Panc1 (cell line): Measurements from ENCODE around the gene ANP32A. TPM values are rescaled to one million over a fixed set of nuclear protein-coding genes. Genes with fewer than 3 reads are reported as not detected.

Experiments used
- ATAC-seq: fragments of 200-7000 bp; cut with Tn5 transposase; 2 replicates; pipeline ENCODE4 v1.9.1; 2020; ENCODE audit warnings: mild to moderate bottlenecking, moderate library complexity
- BruUV-seq: library from RNA; stranded (reverse); fragments of 400-500 nt; replicated peaks from 2 replicates; lab custom pipeline; 2021; lab: Mats Ljungman, UMichigan
- CTCF ChIA-PET: fragments of 300-600 bp; sonication (Branson Sonifier 250); formaldehyde crosslinking; loops from one replicate; lab custom pipeline; 2022; ENCODE audit warnings: antibody characterized with exemption; lab: Charles Lee
- POLR2A ChIA-PET: fragments of 300-600 bp; sonication (Branson Sonifier 250); formaldehyde crosslinking; loops from one replicate; lab custom pipeline; 2022; ENCODE audit warnings: antibody characterized with exemption; lab: Charles Lee
- DNase-seq: peaks from one replicate; pipeline ENCODE4 v3.0.0-alpha.2; 2010; ENCODE audit warnings: low read depth, low spot score
- H3K27ac ChIP-seq: 2 replicates; pipeline ENCODE4 v1.5.1; 2011; ENCODE audit warnings: mild to moderate bottlenecking, low read length, inconsistent platforms
- H3K27me3 ChIP-seq: fragments of 200-500 bp; sonication (Bioruptor generic); 2 replicates; pipeline ENCODE4 v1.6.0; 2014; ENCODE audit warnings: low read length, inconsistent platforms; ENCODE audit not compliant: control insufficient read depth, insufficient read depth
- H3K36me3 ChIP-seq: fragments of 200-500 bp; sonication (Bioruptor generic); 2 replicates; pipeline ENCODE4 v1.5.1; 2014; ENCODE audit warnings: inconsistent platforms, mild to moderate bottlenecking, low read length, moderate library complexity; ENCODE audit not compliant: control insufficient read depth, insufficient read depth
- H3K4me1 ChIP-seq: 2 replicates; pipeline ENCODE4 v1.5.1; 2011; ENCODE audit warnings: inconsistent platforms, mild to moderate bottlenecking, low read length, moderate library complexity; ENCODE audit not compliant: control insufficient read depth, insufficient read depth
- H3K4me3 ChIP-seq, 2 experiments: 2 replicates each; pipeline ENCODE4 v1.5.1; 2011 to 2012; ENCODE audit warnings: low read depth in 2 of 2, low read length in 2 of 2, mild to moderate bottlenecking in 2 of 2, inconsistent platforms in 1 of 2, moderate library complexity in 1 of 2
- H3K9me3 ChIP-seq: fragments of 200-500 bp; sonication (Bioruptor generic); 2 replicates; pipeline ENCODE4 v1.5.1; 2014; ENCODE audit warnings: low read depth, mild to moderate bottlenecking, inconsistent platforms, low read length, moderate library complexity; ENCODE audit not compliant: control insufficient read depth, insufficient read depth
- POLR2AphosphoS5 ChIP-seq: IDR thresholded peaks from 2 replicates; pipeline ENCODE4 v1.6.1; 2012; ENCODE audit warnings: mild to moderate bottlenecking, low read depth, low read length, moderate library complexity
- SIN3A ChIP-seq: IDR thresholded peaks from 2 replicates; pipeline ENCODE4 v1.6.1; 2012; ENCODE audit warnings: low read depth, mild to moderate bottlenecking, low read length, moderate library complexity, borderline replicate concordance; ENCODE audit not compliant: insufficient read depth
- TCF7L2 ChIP-seq: IDR thresholded peaks from 2 replicates; pipeline ENCODE4 v1.6.1; 2011; ENCODE audit warnings: mild to moderate bottlenecking, low read depth, low read length, inconsistent platforms
- in situ Hi-C: cut with HindIII; loops from 2 replicates; pipeline ENCODE4 v1.10.0; 2016; ENCODE audit warnings: low sequenced_read_pairs, low pct_unique_long_range_greater_than_20kb
- intact Hi-C: fragments of 100-400 bp; cut with micrococcal nuclease; formaldehyde crosslinking; loops from one replicate; pipeline ENCODE4 v1.10.0; 2022; ENCODE audit not compliant: unreplicated experiment
- total RNA-seq: library from RNA; stranded (reverse); gene quantifications from one replicate; pipeline ENCODE4 v1.2.1, GENCODE V29; 2021; ENCODE audit not compliant: unreplicated experiment
- TF ChIP-seq, protein P1 (sequence below): fragments of 450-650 bp; IDR thresholded peaks from 2 replicates; pipeline ENCODE4 v1.5.1; 2017; ENCODE audit warnings: mild to moderate bottlenecking
- TF ChIP-seq, protein P2 (sequence below), 2 experiments: IDR thresholded peaks; 2 replicates each; pipeline ENCODE4 v1.6.1; 2011 to 2012; ENCODE audit warnings: low read depth in 2 of 2, control low read depth in 1 of 2, low read length in 1 of 2, mild to moderate bottlenecking in 1 of 2, moderate library complexity in 1 of 2; ENCODE audit not compliant: insufficient read depth in 1 of 2

Gene ANP32A
- total RNA-seq, 1 experiment from 2014 or later = 226 TPM

DNA sequence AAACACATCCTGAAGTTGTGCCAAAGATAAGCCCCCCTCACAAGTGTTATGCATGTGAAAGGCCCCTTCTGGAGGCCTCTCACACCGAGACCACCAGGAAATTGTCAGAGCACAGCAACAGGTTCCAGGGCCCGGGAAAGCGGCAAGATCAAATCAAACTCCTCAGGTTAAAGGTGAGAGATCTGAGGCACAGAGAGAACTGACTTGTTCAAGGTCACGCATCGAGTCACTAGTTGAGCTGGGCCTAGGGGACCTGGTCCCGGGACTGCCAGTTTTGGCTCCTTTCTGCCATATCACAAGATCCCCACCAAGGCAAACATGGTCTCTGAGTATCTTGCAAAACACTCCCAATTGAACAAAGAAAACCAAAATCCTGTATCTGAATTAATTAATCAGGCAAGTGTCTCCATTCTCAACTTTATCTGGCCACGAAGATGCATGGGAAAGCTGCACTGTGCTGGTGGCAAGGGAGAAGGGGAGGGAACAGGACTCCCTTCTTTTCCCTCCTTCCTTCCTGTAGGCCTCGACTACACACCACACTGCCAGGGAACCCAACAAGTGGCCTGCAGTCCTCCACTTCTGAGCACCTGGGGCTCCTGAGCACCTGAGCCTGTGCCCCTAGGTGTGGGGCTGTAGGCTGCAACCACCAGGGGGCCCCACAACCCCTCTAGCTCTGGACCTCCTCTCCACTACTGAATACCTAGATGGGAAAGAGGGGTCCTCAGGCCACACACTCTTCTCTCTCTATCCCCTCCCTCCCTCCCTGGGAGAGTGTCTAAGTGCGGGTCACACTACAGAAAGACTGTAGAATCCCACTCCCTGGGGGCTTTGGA, 37.3 kb downstream of the ANP32A start:
- H3K27ac ChIP-seq = no peak overlapping the region
- in situ Hi-C loops = no loop called here
- intact Hi-C loops = loop anchor here (5.0 kb wide), 1 partner anchor 94 kb away; no protein-coding TSS in a partner anchor
- ATAC-seq (peak; percentile 78), DNase-seq (peak; percentile 8)
- no TSS peak for BruUV-seq
- H3K4me1 ChIP-seq = peaks cover 7% of the 10 kb centered on the region
- ChIA-PET CTCF (interaction anchor here (0.6 to 1.8 kb wide), 4 partner anchors 16 to 567 kb away, joined by 3 to 8 read pairs (median 5); no protein-coding TSS in a partner anchor), POLR2A (no interaction called here)
- H3K36me3 ChIP-seq = peaks cover 32% of the 10 kb centered on the region
- H3K27me3 ChIP-seq = no peaks in the 10 kb centered on the region
- H3K4me3 ChIP-seq = no peak overlapping the region
- no peaks in the 10 kb centered on the region for H3K9me3 ChIP-seq
- TF ChIP-seq, protein P1, sequence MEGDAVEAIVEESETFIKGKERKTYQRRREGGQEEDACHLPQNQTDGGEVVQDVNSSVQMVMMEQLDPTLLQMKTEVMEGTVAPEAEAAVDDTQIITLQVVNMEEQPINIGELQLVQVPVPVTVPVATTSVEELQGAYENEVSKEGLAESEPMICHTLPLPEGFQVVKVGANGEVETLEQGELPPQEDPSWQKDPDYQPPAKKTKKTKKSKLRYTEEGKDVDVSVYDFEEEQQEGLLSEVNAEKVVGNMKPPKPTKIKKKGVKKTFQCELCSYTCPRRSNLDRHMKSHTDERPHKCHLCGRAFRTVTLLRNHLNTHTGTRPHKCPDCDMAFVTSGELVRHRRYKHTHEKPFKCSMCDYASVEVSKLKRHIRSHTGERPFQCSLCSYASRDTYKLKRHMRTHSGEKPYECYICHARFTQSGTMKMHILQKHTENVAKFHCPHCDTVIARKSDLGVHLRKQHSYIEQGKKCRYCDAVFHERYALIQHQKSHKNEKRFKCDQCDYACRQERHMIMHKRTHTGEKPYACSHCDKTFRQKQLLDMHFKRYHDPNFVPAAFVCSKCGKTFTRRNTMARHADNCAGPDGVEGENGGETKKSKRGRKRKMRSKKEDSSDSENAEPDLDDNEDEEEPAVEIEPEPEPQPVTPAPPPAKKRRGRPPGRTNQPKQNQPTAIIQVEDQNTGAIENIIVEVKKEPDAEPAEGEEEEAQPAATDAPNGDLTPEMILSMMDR = peak; percentile 80; the same call in 1 of the 2 replicates
- no peak for TF ChIP-seq TCF7L2
- no peak for TF ChIP-seq SIN3A
- TF ChIP-seq, protein P2, sequence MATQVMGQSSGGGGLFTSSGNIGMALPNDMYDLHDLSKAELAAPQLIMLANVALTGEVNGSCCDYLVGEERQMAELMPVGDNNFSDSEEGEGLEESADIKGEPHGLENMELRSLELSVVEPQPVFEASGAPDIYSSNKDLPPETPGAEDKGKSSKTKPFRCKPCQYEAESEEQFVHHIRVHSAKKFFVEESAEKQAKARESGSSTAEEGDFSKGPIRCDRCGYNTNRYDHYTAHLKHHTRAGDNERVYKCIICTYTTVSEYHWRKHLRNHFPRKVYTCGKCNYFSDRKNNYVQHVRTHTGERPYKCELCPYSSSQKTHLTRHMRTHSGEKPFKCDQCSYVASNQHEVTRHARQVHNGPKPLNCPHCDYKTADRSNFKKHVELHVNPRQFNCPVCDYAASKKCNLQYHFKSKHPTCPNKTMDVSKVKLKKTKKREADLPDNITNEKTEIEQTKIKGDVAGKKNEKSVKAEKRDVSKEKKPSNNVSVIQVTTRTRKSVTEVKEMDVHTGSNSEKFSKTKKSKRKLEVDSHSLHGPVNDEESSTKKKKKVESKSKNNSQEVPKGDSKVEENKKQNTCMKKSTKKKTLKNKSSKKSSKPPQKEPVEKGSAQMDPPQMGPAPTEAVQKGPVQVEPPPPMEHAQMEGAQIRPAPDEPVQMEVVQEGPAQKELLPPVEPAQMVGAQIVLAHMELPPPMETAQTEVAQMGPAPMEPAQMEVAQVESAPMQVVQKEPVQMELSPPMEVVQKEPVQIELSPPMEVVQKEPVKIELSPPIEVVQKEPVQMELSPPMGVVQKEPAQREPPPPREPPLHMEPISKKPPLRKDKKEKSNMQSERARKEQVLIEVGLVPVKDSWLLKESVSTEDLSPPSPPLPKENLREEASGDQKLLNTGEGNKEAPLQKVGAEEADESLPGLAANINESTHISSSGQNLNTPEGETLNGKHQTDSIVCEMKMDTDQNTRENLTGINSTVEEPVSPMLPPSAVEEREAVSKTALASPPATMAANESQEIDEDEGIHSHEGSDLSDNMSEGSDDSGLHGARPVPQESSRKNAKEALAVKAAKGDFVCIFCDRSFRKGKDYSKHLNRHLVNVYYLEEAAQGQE (IDR thresholded peaks at IDR 0.05; ENCODE audit: insufficient read depth in 1 of 2, low read depth in 2 of 2, low read length in 1 of 2) = no peak

DNA sequence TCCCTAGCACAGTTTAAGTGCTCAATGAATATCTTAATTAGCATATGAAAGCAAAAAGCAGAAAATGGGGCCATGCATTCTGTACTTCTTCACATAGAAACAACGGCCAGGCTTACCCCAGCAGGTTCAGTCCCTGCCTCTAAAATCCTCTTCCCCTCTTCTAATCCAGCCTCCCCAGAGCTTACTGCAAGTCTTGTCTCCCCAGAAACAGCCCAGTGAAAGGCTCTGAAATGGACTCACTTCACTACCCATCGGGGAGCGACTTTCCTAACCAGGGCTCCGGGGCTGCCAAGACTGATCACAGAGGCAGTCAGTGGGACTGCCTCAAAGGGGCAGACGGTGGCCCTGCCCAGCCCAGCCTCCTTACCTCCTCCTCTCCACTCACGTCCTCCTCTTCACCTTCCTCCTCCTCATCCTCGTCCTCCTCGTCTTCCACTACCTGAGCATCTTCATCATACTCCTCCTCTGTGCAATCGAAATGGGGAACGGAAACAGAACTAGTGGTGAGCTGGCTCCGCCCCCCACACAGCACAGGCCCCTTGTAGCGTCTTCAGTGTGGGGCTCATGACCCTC, 38.0 kb downstream of the ANP32A start:
- H3K27ac ChIP-seq = no peak overlapping the region
- in situ Hi-C loops = no loop called here
- ATAC-seq = no peak
- H3K27me3 ChIP-seq = no peaks in the 10 kb centered on the region
- H3K9me3 ChIP-seq = no peaks in the 10 kb centered on the region
- H3K4me3 ChIP-seq = no peak overlapping the region
- ChIA-PET CTCF (interaction anchor here (1.8 kb wide), 1 partner anchor 93 kb away, joined by 7 read pairs; no protein-coding TSS in a partner anchor), POLR2A (no interaction called here)
- TF ChIP-seq, protein P1 = no peak
- TF ChIP-seq TCF7L2 (no peak), SIN3A (no peak), POLR2AphosphoS5 (no peak)
- TF ChIP-seq, protein P2 (IDR thresholded peaks at IDR 0.05; ENCODE audit: insufficient read depth in 1 of 2, low read depth in 2 of 2, low read length in 1 of 2) = no peak
- intact Hi-C loops = loop anchor here (5.0 kb wide), 1 partner anchor 95 kb away; no protein-coding TSS in a partner anchor
- DNase-seq = no peak
- no TSS peak for BruUV-seq
- H3K36me3 ChIP-seq = peaks cover 37% of the 10 kb centered on the region
- H3K4me1 ChIP-seq = peaks cover 3% of the 10 kb centered on the region; the same call in 1 of the 2 replicates
